GM10847 (cell line): Measurements from ENCODE around the gene MGMT.

ENCODE experiments used
- POLR2A ChIP-seq: IDR thresholded peaks from 2 replicates; pipeline ENCODE4 v1.6.1; 2011; ENCODE audit not compliant: insufficient read length; ENCODE audit errors: extremely low read depth

Gene MGMT

DNA sequence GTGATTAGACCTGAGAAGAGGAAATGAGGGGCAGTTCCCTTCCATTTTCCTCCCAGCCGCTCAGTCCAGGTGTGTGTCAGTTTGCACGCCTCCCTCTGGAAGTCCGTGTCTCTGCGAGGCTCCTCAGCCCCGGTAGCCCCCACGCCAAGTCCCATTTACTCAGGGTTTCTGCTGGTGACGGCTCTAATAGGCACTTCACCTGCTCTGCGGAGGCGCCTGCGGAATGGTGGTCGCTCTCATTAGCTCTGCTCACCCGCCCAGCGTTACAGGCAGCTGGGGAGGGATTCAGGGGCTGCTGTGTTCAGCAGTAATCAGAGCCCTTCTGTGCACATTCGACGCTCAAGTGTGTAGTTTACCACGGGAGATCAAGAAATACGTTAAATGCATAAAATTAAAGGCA is 179.9 kb downstream of the MGMT start:
- TF ChIP-seq POLR2A: no peak

DNA sequence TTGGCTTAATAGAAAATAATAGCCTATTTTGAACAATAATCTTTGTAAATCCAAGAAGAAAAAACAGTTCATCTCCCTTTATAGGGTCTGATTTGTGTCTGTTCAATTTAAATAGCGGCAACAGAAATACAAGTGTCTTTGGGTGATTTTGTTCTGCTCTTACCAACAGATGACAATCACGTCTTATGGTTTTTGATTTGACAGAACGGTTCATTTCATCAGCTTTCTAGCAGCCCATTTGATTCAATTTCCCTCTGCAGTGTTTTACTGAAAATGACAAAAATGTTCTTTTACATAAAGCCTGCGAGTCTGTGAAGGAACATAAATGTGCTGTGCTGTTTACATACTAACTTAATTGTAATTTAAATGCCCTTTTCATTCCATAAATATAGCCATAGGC is 180.5 kb downstream of the MGMT start:
- no peak for TF ChIP-seq POLR2A

DNA sequence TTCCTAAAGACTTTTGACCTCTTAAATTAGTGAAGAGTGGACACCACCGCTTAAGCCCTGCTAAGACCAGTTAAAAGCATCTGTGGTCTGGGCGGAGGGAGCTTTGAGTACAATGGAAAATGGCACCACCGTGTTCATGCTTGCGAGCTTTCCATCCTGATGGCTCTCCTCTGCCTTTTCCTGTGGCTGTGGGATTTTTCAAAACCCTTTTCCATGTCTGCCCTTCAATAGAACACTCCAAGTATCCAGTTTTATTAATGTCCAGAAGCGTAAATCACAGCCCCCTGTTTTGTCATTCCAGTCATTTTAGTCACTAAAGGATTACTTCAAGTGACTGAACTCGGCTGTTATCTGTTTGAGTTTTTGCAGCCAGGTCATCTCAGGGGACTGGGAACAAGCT is 181.8 kb downstream of the MGMT start:
- no peak for TF ChIP-seq POLR2A

DNA sequence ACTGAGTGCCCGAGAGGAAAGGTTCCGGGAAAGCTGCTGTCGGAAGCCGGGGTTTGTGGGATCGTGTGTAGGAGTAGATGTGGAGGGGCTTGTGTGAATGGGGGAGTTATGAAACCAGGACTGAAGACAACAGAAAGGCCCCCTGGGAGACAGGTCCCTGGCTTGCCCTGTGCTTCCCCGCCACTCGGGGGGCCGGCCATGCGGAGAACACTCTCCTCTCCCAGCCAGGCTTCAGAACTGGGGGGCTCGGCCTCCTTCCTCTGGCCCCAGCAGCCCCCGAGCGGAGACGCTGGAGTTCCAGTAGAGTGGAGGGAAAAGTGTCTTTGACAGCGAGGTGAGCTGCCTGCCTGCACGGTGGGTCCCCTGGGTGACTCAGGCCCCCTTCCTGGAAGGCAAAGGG is 185.0 kb downstream of the MGMT start:
- TF ChIP-seq POLR2A: no peak

DNA sequence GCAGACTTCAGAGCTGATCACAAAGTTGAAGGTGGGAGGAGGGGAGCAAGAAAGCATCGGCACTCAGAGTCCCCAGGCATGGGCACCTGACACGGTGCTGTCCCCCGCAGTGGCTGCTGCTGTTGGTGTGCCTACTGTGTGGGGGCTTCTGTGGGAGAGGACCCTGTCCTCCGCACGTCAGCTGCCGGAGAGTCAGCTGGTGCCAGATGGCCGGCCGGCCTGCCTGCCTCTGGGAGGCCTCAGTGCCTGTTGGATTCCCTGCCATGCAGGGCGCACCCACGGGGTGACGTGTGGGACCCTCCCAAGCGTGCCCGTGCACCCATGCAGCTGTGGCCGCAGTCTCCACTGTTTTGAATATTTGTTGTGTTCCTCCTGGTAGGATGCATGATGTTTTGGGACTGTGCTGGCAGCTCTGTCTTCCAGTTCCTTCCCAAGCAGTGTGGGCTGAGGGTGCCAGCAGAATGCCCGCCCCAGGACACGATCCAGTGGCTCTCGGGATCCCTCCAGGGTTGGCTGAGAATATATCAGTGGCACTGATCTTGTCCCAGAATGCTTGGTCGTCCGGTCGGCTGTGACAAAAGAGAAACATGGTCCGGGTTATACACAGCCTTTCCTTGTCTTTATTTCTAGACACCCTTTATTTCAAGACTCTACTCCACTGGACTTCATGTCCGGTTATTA is 185.6 kb downstream of the MGMT start:
- TF ChIP-seq POLR2A: no peak

DNA sequence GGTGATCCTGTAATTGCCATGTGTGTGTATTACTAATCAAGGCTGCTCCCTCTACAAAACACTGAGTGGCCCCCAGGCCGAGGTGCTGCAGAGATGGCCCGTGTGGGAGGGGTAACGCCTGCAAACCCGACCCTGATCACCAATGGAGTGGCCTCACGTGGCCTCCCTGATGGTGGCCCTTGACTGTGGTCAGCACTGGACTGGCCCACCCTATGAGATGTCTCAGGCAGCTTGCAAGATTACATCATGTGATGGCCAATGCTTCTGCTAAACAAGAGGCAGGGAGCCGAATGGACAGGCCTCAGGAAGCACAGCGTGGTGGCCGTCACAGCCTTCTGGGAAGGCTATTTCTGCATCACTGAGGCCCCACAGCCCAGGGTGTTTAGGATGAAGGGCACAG is 186.4 kb downstream of the MGMT start:
- TF ChIP-seq POLR2A: no peak

DNA sequence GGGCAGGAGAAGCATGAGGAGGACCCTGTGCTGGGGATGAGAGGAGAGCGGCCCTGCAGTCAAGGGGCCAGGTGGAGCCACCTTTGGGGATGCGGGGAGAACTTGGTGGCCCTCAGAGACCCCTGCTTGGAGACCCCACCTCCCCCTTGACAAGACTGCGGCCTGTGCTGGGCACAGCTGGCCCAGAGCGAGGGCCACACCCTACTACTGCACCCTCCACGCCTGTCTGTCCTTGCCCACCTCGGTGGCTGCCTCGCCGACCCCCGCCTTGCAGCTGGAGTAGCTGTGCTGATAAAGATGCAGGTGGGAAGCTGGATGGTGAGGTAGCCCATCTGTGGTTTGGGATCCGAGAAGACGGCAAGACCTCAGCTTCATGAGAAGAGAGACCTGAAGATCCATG is 186.8 kb downstream of the MGMT start:
- TF ChIP-seq POLR2A: no peak

DNA sequence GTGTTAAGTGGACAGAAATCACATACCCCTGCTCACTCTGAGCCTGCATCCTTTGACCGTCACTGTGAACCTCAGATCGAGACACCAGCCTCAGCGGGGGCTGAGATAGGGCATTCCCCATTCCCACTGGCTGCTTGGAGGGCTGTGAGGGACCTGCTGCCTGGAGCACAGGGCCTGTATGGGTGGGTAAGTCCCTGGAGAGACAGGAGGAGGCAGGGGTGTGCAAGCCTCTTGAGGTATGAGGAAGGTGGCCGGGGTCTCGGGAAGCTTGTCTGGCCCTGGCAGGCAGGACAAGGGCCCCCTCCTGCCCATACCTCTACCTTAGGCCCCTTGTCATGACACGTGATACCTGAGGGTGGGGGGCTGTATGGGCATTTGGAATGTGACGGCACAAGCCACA is 187.4 kb downstream of the MGMT start:
- no peak for TF ChIP-seq POLR2A

DNA sequence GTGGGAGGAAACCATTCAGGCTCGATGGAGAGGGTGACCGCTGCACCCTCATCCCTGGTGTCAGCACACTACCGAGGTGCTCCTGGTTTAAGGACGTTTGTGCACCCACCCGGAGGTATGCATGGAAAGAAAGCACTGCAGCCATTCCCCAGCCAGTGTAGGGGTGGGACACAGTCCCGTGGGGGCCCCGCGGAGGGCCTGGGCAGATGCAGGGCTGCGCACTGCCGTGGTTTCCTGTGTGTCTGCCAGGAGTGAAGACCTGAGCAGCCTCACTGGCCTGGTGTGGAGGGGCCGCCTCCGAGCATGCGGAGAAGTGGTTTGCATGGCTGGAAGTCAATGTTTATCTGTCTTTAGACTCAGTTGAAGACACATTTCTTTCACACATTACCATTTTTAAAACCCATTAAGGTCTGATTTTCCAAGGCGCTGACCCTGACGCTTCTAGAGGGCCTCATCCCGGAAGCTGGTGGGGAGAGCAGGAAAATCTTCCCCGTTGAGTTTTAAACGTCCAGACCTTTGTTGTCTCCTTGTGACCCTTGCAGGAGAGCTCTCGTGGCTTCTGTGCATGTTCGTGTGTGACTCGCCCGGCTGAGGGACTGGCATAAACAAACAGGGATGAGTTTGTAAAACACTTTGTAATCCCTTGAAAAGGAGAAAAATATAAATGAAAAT is 188.1 kb downstream of the MGMT start:
- TF ChIP-seq POLR2A: no peak

DNA sequence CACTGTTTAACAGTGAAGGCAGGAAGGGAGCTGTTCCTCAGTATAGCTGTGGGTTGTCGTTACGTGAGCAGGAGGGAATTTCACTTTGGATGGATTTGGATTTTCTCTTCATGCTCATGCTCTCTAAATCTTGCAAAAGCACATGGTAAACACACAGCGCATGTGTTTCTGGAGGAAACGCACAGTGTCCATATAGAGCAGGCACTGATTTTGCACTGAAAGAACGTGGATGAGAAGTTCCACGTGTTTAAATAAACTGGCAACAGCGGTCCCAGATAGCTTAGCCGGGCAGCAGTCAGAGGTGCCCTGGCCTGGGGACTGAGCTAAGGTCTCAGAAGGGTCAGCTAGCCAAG is 188.6 kb downstream of the MGMT start:
- TF ChIP-seq POLR2A: no peak

DNA sequence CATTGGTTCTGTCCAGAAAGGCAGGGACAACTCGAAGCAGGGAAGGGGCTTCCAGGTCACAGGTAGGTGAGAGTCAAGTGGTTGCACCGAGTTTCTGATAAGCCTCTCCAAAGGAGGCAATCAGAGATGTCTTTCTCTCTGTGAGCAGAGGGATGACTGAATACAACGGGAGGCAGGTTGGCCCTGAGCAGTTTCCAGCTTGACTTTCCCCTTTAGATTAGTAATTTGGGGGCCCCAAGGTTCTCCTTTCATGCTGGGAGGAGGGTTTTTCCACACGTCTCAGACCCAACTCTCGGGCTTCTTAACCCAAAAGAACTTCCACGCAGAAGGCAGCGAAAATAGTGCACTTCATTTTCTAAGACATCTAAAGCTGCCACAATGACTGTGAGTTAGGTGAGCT is 189.6 kb downstream of the MGMT start:
- no peak for TF ChIP-seq POLR2A

DNA sequence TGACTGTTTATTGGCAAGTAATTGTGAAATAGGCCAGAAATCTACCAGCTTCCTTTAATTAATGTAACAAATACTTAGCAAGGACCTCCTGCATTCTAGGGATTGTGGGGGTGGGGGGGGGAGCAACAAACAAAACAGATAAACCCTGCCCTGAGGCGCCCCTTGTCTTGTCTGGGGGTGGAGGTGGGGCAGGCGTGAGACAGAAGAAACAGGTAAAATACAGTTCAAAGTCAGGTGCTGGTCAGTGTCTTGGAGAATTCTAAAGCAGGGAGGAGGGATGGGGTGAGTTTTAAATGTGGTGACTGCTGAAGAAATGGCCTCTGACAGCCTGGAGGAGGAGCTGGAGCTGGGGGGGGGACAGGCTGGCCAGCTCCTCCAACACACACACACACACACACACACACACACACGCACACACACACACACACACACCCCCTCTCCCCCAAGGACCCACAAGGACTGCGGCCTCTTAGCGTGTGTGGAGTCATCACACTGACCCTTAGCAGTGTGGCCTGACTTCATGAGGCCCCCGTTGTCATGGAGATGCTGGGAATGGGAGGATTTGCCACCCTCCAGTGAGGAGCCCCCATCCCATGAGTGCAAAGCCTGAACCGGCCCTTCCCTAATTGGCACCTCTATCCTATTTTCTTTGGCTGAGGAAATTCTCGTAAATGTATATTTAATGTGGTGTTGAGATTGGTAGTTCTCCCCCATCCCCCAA is 190.4 kb downstream of the MGMT start:
- no peak for TF ChIP-seq POLR2A

DNA sequence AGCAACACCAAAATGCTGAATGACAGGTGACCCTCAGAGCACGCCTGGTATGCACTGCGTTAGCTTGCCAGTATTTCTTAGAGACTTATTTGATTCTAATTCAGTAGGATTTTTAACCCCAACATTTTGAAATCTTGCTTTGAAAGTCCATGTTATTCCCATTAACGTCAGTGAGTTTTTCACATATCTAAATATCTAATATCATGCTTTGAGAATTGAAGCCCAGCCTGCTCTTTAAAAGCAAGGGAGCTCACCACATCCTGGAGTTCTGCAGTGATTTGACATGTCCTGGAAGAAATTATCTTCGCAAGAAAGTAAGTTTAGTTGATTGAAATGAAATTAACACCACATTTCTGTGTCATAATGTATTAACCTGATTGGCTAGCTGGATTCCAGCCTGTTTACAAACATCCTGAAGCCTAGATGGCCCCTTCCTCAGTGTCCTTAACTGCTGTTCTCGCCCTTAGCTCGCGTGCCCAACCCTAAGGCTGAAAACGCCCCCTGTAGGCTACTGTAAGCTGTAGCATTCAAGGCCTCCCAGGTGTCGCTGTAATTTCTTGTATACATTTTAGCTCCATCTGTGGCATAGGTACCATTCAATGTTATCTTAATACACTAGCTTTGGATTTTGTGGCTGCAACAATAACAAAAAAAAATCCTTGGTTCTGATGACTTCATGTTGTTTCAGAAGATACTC is 191.5 kb downstream of the MGMT start:
- TF ChIP-seq POLR2A: no peak

DNA sequence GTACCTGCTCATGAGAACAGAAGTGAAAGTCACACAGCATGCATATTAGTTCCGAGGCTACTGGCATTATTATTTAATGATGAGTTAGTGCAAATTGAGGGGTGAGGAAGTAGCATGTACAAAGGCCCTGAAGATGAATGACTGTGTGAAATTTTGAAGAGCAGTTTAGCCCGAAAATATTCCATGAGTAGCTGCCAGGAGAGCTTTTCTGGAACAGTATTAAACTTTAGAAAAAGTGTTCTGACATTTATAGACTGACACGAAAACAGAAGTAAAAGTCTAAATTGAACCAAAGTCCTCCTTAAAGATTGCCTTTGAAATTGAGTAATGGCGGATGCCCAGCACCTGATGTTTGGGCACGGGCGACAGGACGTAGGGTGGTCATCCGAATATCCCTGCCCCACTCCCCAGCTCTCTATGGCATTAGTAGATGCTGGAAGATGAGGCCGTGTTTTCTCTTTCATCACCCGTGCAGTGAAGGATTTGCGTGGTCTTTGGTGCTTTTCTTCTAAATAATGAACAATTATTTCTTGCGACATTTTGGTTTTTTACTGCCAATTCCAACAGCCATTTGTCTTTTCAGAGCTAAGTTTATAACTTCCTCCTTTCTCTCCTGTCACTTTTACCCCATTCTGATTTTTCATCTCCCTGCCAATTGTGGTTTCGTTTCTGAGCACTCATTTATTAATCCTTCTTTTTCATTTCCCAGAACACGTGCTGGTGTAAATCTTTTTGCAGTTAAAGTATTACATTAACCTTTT is 192.6 kb downstream of the MGMT start:
- no peak for TF ChIP-seq POLR2A

DNA sequence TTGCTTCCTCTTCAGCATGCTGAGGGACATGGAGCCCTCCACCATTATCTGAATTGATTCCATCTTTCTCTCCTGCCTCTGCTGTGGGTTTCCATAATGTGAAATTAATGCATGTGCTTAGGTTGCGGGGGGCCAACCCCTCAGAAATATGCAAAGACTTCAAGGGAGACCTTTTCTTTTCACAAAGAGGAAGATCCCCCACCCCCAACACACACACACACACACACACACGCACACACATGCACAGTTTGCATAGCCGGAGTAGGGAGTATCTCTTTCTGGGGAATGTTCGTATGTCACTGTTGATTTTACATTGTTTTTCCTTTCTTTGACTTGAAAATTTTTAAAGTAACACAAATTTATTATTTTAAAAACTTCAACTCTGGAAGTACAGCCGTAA is 193.5 kb downstream of the MGMT start:
- no peak for TF ChIP-seq POLR2A
